ENCODE data around the gene EPB41L4A.

Gene EPB41L4A

DNA sequence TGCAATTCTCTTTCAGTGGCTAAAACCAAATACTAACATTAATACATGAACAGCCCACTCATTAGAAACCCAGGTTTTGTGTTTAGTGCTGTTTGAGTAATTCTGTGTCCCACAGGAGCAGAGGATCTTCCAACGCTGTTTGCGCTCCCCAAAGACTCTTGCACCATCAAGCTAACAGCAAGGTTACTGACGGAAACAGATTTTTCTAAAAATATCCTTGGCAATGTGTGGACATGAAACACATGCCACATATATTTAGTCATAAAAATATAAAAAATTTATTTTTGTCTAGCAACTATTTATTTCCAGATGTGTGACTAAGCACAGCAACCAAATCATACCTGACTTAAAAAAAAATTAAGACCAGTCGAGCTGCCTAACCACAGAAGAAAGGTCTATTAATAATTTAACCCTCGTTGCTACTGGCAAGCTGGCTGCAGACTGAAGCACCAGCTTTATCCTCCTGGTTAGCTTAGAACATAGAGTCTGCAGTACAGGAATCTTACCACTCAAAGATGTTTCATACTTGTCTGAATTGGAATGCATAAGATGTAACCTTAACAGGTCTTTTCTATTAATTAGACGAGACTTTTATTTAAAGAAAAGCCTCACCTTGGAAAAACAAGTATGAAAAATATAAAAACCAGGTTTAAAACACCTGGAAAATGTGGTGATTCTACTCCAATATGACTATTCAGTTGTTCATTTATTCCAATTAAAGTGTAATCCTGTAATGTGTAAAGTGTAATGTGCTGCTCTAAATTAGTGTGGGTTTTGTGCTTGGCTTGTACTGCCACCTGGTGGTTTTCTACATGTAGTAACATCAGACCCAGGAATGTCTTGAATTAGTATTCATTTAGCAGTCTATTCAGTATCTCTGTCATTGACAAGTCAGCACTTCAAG, 272.5 kb downstream of the EPB41L4A start:
- DNase-seq, result peak; percentile 56

GRCh38 chr5:112143690-112144089, 275.4 kb downstream of the EPB41L4A start:
- DNase-seq, result no peak

DNA sequence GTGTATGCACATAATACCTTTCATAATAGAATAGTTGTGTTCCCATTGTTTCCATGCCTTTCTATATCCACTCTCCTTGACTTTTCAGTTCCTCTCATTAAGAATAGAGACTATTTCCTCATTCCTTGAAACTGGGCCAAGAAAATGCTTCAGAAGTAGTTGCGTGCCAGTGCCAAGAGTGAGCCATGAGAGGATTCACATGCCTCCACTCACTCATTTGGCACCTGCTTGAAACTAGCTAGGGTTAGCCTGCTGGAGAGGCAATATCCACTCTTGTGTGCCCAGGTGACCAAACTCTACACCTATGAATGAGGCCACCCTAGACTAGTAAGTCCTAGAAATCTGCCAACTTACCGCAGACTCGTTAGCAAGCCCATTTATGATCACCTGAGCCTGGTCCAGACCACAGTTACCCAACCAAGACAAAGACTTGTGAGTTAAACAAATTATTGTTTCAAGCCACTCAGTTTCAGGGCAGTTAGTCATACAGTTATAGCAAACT, 276.3 kb downstream of the EPB41L4A start:
- no peak for DNase-seq

DNA sequence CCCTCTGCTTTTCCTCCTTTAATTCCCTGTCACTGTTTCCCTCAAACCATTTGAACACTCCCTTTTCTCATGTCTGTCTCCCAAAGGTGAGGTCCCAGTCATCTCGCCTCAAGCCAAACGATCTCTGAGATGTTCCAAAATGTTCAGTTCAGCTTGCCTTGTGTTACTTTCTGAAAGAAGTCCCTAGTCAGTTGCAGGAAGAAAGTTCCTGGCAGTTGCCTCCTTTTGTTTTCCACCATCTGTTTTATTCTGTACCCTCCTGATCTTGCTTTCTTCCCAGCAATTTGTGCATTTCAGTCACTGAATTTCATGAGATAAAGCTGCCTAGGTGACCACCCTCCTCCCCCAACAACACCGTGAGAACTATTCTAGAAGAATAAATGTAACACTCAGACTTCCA, 277.5 kb downstream of the EPB41L4A start:
- no peak for DNase-seq

- no peak for DNase-seq
These were observed 280.6 kb downstream of the EPB41L4A start for GRCh38 chr5:112138526-112138925.

DNA sequence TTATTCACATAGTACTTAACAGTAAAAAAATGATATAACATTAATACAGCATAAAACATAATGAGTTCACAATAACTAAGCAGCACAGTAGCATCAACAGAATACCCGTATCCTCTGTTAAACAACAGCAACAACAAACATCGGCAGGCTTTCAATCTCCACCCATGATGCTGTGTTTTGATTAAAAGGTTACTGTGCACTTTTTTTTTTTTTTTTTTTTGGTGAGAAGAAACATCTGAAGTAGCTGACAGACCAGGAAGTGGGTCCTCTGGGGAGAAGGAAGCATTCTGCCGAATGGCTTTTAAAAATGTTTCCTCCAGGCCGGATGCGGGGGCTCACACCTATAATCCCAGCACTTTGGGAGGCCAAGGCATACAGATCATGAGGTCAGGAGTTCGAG, 282.3 kb downstream of the EPB41L4A start:
- DNase-seq, result no peak

GRCh38 chr5:112127861-112128260, 291.2 kb downstream of the EPB41L4A start:
- DNase-seq, result no peak

DNA sequence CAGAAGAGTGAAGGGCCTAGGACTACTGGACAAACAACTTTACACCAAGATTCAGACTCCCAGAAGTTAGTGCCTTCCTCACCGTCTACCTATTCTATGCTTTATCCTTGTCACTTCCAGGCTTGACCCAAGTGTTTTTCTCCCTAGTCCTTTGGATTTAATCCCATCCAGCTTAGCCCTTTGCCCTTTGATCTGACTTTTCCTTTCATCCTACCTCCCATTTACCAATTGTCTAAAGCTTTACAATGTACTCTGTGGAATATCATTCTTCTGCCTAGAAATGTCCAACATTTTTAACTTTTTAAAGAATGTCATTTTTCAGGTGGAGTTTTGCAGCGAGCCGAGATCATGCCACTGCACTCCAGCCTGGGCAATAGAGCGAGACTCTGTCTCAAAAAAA, 292.1 kb downstream of the EPB41L4A start:
- DNase-seq, result no peak

GRCh38 chr5:112125903-112126302, 293.2 kb downstream of the EPB41L4A start:
- no peak for DNase-seq

DNA sequence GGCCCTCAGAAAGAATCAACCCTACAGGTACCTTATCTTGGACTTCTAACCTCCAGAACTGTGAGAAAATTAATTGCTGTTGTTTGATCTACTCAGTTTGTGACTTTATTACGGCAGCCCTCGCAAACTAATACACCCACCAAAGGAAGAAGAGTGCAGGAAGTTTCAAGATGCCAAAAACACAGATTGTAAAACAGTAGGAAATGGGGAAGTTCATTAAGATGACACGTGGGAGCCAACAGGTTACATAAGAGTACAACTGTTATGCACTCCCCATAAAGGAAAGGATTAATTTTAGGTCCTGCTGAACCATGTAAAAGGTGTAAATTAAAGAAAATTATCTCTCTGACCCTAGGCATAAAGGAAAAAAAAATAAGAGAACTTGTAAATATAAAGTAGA, 294.3 kb downstream of the EPB41L4A start:
- DNase-seq, result no peak

GRCh38 chr5:112123086-112123485, 296.0 kb downstream of the EPB41L4A start:
- DNase-seq, result no peak

DNA sequence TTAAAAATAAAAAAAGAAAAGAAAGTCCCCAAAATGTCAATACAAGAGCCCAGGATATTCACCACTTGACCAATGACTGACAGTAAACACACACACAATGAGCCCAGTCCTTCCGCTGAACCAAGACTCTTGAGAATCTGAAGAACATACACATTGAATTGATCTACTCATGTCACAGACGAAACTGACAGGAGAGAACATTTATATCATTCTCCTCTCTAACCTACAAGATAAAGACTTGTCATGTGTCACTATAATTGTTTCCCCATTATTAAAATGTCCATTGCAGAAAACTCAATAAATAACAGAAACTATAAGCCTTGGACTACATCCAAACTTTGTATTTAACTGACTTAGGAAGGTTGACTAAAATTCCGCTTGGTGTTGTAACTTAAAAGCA, 296.7 kb downstream of the EPB41L4A start:
- DNase-seq, result no peak

DNA sequence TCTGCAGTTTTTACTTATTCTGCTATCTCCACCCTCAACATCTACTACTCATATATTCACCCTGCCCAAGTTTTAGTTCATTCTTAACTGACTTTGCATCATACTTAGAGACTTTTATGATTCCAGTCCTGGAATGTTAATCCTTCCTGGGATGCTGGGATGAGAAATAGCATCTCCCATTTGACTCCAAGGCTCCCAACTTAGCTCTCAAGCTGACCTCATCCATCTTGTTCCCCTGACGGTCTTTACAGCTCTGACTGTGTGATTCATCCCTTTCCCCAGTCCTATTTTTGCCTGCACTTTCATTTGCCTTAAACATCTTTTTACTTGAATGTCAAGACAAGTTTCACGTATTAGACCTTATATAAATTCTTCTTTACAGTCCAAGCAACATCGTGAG, 297.8 kb downstream of the EPB41L4A start:
- no peak for DNase-seq

- DNase-seq, result no peak
These were observed 299.1 kb downstream of the EPB41L4A start for GRCh38 chr5:112119969-112120368.

DNA sequence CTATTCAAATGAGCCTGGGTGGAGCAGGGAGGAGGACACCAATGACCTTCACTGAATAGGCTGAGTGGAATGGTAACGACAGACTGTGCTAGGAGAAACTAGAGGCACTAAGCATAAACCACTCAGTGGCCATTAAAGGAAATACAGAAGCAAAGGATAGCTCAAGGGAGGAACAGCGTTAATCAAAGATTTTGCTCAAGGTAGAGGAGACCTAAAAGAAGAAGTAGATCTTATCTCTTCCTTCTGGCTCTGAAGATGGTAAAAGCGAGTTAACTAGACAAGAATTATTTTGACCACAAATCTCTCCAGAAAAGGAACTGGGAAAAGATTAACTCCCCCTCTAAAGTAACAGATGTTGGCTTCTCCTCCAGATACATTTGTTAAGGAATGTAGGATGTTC, 299.6 kb downstream of the EPB41L4A start:
- DNase-seq, result no peak

DNA sequence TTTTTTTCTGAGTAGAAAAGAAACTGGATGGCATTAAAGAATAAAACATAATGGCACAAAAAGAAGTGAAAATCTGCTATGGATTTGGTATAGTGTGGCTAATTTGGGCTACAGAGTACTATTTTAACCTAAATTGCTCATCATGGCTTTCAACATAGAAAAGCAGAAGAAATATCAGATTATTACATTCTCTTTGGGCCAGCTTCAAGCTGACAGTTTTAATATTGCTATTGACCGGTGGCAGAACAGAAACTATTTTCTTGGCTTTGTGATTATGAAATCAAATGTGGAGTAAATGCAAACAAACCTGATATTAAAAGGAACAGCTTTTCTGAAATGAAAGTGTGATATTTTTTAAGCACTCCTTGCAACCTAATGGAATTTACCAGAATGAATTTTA, 301.5 kb downstream of the EPB41L4A start:
- no peak for DNase-seq

GRCh38 chr5:112116371-112116770, 302.7 kb downstream of the EPB41L4A start:
- DNase-seq, result no peak

DNA sequence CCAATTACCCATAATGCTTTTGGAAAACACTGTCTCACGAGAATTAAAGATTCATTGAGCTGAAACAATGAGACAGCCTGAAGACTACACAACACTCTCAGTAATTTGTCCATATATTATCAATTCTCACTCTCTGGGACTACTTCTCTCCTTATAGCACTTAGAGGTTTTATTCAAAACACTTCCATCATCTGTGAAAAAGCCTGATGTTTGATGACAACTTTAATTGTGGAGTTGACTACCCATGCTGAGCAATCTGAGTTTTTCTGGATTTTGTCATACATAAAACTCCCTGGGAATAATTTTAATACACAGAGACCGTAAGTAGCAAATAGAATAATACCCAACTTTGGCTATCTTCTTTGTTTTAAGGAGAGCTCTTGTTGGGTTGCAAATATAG, 305.5 kb downstream of the EPB41L4A start:
- DNase-seq, result no peak

Data from central memory CD4-positive, alpha-beta T cell (primary cell).